Pancreas (tissue), 10 donors: ENCODE measurements around the gene CCDC38. TPM values are rescaled to one million over a fixed set of nuclear protein-coding genes. Genes with fewer than 3 reads are reported as not detected.

Experiments used
- ATAC-seq, 4 donors: fragments of 200-7000 bp; cut with Tn5 transposase; one replicate each; pipeline versions ENCODE4 v1.8.0 to v1.9.1; 2020; ENCODE audit warnings: mild to moderate bottlenecking in 4 of 4, moderate library complexity in 4 of 4
- DNase-seq, 6 donors: peaks; one replicate each; pipeline ENCODE4 v3.0.0-alpha.2; 2020
- FAIRE-seq: peaks from 2 replicates; lab custom pipeline; 2012; peaks lifted over from hg19 to GRCh38; lab: Jason Lieb, UNC
- H3K27ac ChIP-seq, 4 donors: fragments of 200-600 bp; sonication (generic); 1 replicate in 3 of 4; 2 replicates in 1 of 4; pipeline versions ENCODE4 v1.5.0 to v1.8.0; 2020
- H3K27me3 ChIP-seq, 4 donors: fragments of 200-600 bp; one replicate each; pipeline ENCODE4 v1.8.0; 2021
- H3K36me3 ChIP-seq, 3 donors: fragments of 200-600 bp; sonication (generic) in 1 of 3; one replicate each; pipeline versions ENCODE4 v1.5.0 to v1.8.0; 2020 to 2021
- H3K4me1 ChIP-seq, 3 donors: fragments of 200-600 bp; one replicate each; pipeline ENCODE4 v1.8.0; 2021
- H3K4me3 ChIP-seq, 4 donors: fragments of 200-600 bp; sonication (generic) in 2 of 4; one replicate each; pipeline versions ENCODE4 v1.5.0 to v1.8.0; 2020 to 2021
- H3K9me3 ChIP-seq, 4 donors: fragments of 200-600 bp; one replicate each; pipeline ENCODE4 v1.8.0; 2021
- WGBS, 2 donors: extraction: QIAGEN DNeasy Blood & Tissue Kit; methylation state at CpG; one replicate each; pipeline ENCODE4 v1.1.7; 2013; 5-methylcytosine and 5-hydroxymethylcytosine counted together
- intact Hi-C, 3 donors: fragments of 100-400 bp; cut with DNase I; formaldehyde crosslinking; loops; one replicate each; pipeline versions ENCODE4 v1.11.1 to v1.14.2; 2022
- polyA plus RNA-seq, 2 donors: library from polyadenylated mRNA; stranded (reverse); fragments of 200-250 nt; gene quantifications; one replicate each; pipeline ENCODE4 v1.2.3, GENCODE V29; 2013
- total RNA-seq, 6 donors: library from RNA; stranded (reverse); fragmentation: NEBNext Ultra II Directional in 4 of 6; extraction: Animal tissue kit (Norgen Biotek cat#: 25700) in 4 of 6; gene quantifications; one replicate each; pipeline versions ENCODE4 v1.2.1 to v1.2.4, GENCODE V29; 2021 to 2023
- TF ChIP-seq, protein P1 (sequence below), 4 donors: fragments of 200-600 bp; sonication (generic) in 3 of 4; IDR thresholded peaks; one replicate each; pipeline versions ENCODE4 v1.5.0 to v1.8.0; 2021; ENCODE audit warnings: antibody characterized with exemption in 4 of 4
- donor health status: healthy with polysubstance abuse.
- donor health status: DM: no; HTN: no; CAD: no; lungs with moderate emphysema.
- donor health status: DM: no; HTN: no; CAD: no.
- donor health status: control.
- donor health status: control.
- donor health status: Bipolar disorder and iron deficiency.
- donor health status: DM: yes; HTN: yes; CAD: no.
- donor health status: DM: no; HTN: no; CAD: no.
- donor health status: DM: no; HTN: no; CAD: no.
- donor health status: DM: yes; HTN: yes; CAD: no.

The CCDC38 gene
- total and polyA plus RNA-seq, 8 donors = 0.05 TPM; not detected in 7

DNA sequence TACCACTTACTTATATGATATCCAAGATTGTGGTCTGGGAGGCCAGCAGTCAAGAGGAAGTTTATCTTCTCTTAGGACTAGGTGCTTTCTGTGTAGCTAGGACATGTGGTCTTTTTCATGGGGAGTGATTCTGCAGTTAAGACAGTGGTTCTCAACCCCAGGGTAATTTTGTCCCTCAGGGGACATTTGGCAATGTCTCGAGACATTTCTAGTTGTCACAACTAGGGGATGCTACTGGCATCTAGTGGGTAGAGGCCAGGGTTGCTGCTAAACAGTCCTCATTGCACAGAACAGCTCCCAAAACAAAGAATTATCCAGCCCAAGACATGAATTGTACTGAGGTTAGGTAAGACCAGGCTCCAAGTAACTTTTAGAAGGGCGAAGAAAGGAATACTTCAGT, 20.7 kb upstream of the CCDC38 start:
- no peak for ATAC-seq
- H3K27ac ChIP-seq = no peak overlapping the region
- WGBS, 2 donors = 83 to 94% methylated on average over 2 of the region's 2 CpGs

DNA sequence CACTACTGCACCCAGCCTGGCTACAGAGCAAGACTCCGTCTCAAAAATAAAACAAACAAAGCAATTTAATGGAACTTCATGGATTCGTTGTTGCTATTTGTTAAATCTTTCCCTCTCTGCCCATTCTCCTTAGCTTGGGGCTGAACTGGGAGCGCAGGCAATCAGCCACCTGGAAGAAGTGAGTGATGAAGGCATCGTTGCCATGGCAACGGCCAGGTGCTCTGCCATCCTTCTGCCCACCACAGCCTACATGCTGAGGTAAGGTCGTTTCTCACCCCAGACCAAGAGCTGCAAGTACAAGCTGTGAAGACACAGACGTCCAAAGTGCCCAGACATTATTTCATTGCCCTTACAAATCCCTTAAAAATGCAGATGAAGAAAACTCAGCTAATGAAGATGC, 19.8 kb upstream of the CCDC38 start:
- H3K9me3 ChIP-seq = no peaks in the 10 kb centered on the region
- no peak for DNase-seq

More for the DNA sequence above, 20.7 kb upstream of the CCDC38 start:
- intact Hi-C loops = no loop called here
- Histone ChIP-seq H3K27me3 (no peaks in the 10 kb centered on the region), H3K36me3 (no peaks in the 10 kb centered on the region), H3K4me3 (no peak overlapping the region), H3K4me1 (no peaks in the 10 kb centered on the region), H3K9me3 (no peaks in the 10 kb centered on the region)
- TF ChIP-seq, protein P1, sequence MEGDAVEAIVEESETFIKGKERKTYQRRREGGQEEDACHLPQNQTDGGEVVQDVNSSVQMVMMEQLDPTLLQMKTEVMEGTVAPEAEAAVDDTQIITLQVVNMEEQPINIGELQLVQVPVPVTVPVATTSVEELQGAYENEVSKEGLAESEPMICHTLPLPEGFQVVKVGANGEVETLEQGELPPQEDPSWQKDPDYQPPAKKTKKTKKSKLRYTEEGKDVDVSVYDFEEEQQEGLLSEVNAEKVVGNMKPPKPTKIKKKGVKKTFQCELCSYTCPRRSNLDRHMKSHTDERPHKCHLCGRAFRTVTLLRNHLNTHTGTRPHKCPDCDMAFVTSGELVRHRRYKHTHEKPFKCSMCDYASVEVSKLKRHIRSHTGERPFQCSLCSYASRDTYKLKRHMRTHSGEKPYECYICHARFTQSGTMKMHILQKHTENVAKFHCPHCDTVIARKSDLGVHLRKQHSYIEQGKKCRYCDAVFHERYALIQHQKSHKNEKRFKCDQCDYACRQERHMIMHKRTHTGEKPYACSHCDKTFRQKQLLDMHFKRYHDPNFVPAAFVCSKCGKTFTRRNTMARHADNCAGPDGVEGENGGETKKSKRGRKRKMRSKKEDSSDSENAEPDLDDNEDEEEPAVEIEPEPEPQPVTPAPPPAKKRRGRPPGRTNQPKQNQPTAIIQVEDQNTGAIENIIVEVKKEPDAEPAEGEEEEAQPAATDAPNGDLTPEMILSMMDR (IDR thresholded peaks at IDR 0.05) = no peak
- DNase-seq (no peak), FAIRE-seq (no peak)

DNA sequence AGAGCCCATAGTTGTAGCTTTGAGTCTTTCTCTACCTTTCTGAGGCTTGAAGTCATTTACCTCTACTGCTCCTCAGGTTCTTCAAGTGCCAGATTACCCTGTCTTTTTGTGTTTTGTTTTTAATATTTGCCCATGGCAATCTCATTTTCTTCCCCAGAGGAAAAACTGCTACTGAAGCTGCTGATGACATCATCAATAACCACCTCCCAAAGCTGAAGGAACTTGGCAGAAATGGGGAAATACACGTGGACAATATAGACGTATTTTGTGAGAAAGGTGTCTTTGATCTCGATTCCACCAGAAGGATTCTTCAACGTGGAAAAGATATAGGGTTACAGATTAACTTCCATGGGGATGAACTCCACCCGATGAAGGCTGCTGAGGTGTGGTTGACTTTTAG, 17.8 kb upstream of the CCDC38 start:
- TF ChIP-seq, protein P1 (IDR thresholded peaks at IDR 0.05) = no peak
- ATAC-seq (no peak), FAIRE-seq (no peak), DNase-seq (no peak)
- Histone ChIP-seq H3K9me3 (no peaks in the 10 kb centered on the region), H3K27me3 (no peaks in the 10 kb centered on the region), H3K36me3 (no peaks in the 10 kb centered on the region), H3K4me1 (no peaks in the 10 kb centered on the region), H3K4me3 (no peak overlapping the region), H3K27ac (no peak overlapping the region)
- WGBS, 2 donors = 30 to 37% methylated on average over 5 of the region's 5 CpGs
- intact Hi-C loops = no loop called here

More for the DNA sequence above, 19.8 kb upstream of the CCDC38 start:
- no peaks in the 10 kb centered on the region for H3K4me1 ChIP-seq
- 49 to 64% methylated on average over 7 of the region's 7 CpGs for WGBS, 2 donors
- no peaks in the 10 kb centered on the region for H3K27me3 ChIP-seq
- FAIRE-seq (no peak), ATAC-seq (no peak)
- TF ChIP-seq, protein P1 (IDR thresholded peaks at IDR 0.05) = no peak
- no peak overlapping the region for H3K27ac ChIP-seq
- no peaks in the 10 kb centered on the region for H3K36me3 ChIP-seq
- intact Hi-C loops = no loop called here
- no peak overlapping the region for H3K4me3 ChIP-seq

DNA sequence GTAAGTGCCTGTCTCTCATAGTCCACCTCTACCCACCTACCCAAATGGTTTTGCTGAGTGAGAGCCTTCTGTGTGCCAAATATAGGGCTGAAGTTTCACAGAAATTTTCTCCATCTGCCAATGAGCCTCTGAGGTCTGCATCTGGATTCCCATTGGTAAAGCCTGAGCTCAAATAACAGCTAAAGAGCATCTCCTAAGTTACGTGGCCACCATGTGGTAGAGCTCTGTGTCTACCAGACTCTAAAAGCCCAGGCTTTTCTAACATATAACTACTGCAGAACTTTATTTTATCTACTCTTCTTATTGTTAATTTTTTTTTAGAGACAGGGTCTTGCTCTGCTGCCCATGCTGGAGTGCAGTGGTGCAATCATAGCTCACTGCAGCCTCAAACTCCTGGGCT, 16.7 kb upstream of the CCDC38 start:
- Histone ChIP-seq H3K4me3 (no peak overlapping the region), H3K9me3 (no peaks in the 10 kb centered on the region), H3K27me3 (no peaks in the 10 kb centered on the region), H3K27ac (no peak overlapping the region), H3K4me1 (no peaks in the 10 kb centered on the region), H3K36me3 (no peaks in the 10 kb centered on the region)
- FAIRE-seq (no peak), ATAC-seq (no peak), DNase-seq (no peak)
- intact Hi-C loops = no loop called here
- TF ChIP-seq, protein P1 (IDR thresholded peaks at IDR 0.05) = no peak
- WGBS, 2 donors = 65 to 90% methylated on average over 1 of the region's 1 CpG

DNA sequence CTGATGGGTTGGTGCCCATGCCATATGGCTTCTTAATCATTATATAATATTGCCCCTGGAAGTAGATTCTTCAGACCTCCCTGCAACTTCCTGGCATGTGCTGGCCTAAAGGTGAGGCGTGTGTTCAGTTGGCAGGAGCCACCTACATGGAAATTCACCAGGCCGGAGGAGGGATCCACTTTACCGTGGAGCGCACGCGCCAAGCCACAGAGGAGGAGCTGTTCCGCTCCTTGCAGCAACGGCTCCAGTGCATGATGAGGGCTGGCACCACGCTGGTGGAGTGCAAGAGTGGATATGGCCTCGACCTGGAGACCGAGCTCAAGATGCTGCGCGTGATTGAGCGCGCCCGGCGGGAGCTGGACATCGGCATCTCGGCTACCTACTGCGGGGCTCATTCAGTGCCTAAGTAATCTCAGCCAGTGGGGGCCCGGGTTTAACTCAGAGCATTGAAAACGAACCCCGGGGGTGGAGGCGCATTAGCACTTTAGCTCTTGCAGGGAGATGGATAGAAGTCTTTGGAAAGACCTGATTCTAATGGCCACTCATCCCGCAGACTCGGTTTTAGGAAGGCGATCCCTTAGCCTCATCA, 14.2 kb upstream of the CCDC38 start:
- H3K4me1 ChIP-seq = no peaks in the 10 kb centered on the region
- H3K4me3 ChIP-seq = no peak overlapping the region
- no peak for DNase-seq
- H3K27ac ChIP-seq = no peak overlapping the region
- WGBS, 2 donors = 71 to 72% methylated on average over 27 of the region's 27 CpGs
- TF ChIP-seq, protein P1 (IDR thresholded peaks at IDR 0.05) = no peak
- no peaks in the 10 kb centered on the region for H3K36me3 ChIP-seq
- ATAC-seq = no peak
- no peaks in the 10 kb centered on the region for H3K27me3 ChIP-seq
- no peak for FAIRE-seq
- H3K9me3 ChIP-seq = no peaks in the 10 kb centered on the region
- intact Hi-C loops = no loop called here
